PFSK-1 (cell line): ENCODE results near the gene TMBIM4.

Experiments
- POLR2AphosphoS5 ChIP-seq: IDR thresholded peaks from 2 replicates; pipeline ENCODE4 v1.6.1; 2012; ENCODE audit warnings: low read depth, mild to moderate bottlenecking, control low read depth, low read length, moderate library complexity
- REST ChIP-seq, 2 experiments: IDR thresholded peaks; 2 replicates each; pipeline versions ENCODE4 v1.6.1 to v1.8.0; 2011 to 2012; ENCODE audit warnings: low read depth in 2 of 2, low read length in 2 of 2, control low read depth in 1 of 2, inconsistent platforms in 1 of 2, mild to moderate bottlenecking in 1 of 2, moderate library complexity in 1 of 2; ENCODE audit not compliant: insufficient read depth in 1 of 2
- SIN3A ChIP-seq: IDR thresholded peaks from 2 replicates; pipeline ENCODE4 v1.6.1; 2012; ENCODE audit warnings: mild to moderate bottlenecking, low read length, moderate library complexity, borderline replicate concordance; ENCODE audit not compliant: insufficient read depth
- TAF1 ChIP-seq: IDR thresholded peaks from 2 replicates; pipeline ENCODE4 v1.6.1; 2012; ENCODE audit warnings: low read length, control low read depth, borderline replicate concordance; ENCODE audit not compliant: insufficient read depth

GRCh38 chr12:66117242-66117641 is 52.6 kb downstream of the TMBIM4 start:
- TF ChIP-seq REST (IDR thresholded peaks at IDR 0.05; ENCODE audit: insufficient read depth in 1 of 2, low read depth in 2 of 2, low read length in 2 of 2) (no peak), TAF1 (no peak), POLR2AphosphoS5 (no peak), SIN3A (no peak)
